Gastrocnemius medialis (tissue), 4 donors: ENCODE data around the gene PTDSS2. TPM values are rescaled to one million over a fixed set of nuclear protein-coding genes. Genes with fewer than 3 reads are reported as not detected.

Experiments
- ATAC-seq, 2 donors: fragments of 150-250 bp; one replicate each; pipeline ENCODE4 v1.9.1; 2016
- DNase-seq, 2 donors: peaks; one replicate each; pipeline ENCODE4 v3.0.0-alpha.2; 2019
- H3K27ac ChIP-seq, 4 donors: fragments of 200-600 bp; sonication (generic); 1 replicate in 1 of 4; 2 replicates in 3 of 4; pipeline ENCODE4 v1.5.1; 2016 to 2018; ENCODE audit warnings: mild to moderate bottlenecking in 2 of 4, moderate library complexity in 1 of 4
- H3K27me3 ChIP-seq, 3 donors: fragments of 200-600 bp; sonication (generic) in 2 of 3; 1 replicate in 1 of 3; 2 replicates in 2 of 3; pipeline versions ENCODE4 v1.5.1 to v1.6.0; 2016 to 2019; ENCODE audit warnings: mild to moderate bottlenecking in 1 of 3, moderate library complexity in 1 of 3
- H3K36me3 ChIP-seq, 2 donors: fragments of 200-600 bp; sonication (generic) in 1 of 2; one replicate each; pipeline ENCODE4 v1.5.1; 2017 to 2018
- H3K4me1 ChIP-seq, 2 donors: fragments of 200-600 bp; sonication (generic) in 1 of 2; one replicate each; pipeline ENCODE4 v1.5.1; 2016 to 2017; ENCODE audit warnings: mild to moderate bottlenecking in 2 of 2
- H3K4me3 ChIP-seq, 4 donors: fragments of 200-600 bp; sonication (generic) in 3 of 4; 1 replicate in 1 of 4; 2 replicates in 3 of 4; pipeline ENCODE4 v1.5.1; 2016 to 2019; ENCODE audit warnings: mild to moderate bottlenecking in 2 of 4
- H3K9me3 ChIP-seq, 3 donors: fragments of 200-600 bp; sonication (generic) in 2 of 3; 1 replicate in 1 of 3; 2 replicates in 2 of 3; pipeline ENCODE4 v1.5.1; 2016 to 2019
- POLR2A ChIP-seq, 2 donors: fragments of 450-650 bp; IDR thresholded peaks; one replicate each; pipeline ENCODE4 v1.6.1; 2017; ENCODE audit warnings: antibody characterized with exemption in 2 of 2, mild to moderate bottlenecking in 2 of 2, moderate library complexity in 2 of 2
- in situ Hi-C, 4 donors: fragments of 200-750 bp; cut with MboI; loops; one replicate each; pipeline versions ENCODE4 v1.15.0 to v1.8.0; 2017; ENCODE audit warnings: low sequenced_read_pairs in 4 of 4
- intact Hi-C: fragments of 100-400 bp; cut with DNase I; formaldehyde crosslinking; loops from one replicate; pipeline ENCODE4 v1.15.1; 2023; ENCODE audit warnings: low total_unique reads
- total RNA-seq, 4 donors: library from RNA; depleted of rRNA; stranded (reverse); fragments of >200 nt; gene quantifications; one replicate each; pipeline versions ENCODE4 v1.1.0 to v1.2.3, GENCODE V29; 2016
- TF ChIP-seq, protein P1 (sequence below), 5 experiments: fragments of 450-650 bp in 3 of 5; fragments of 200-600 bp in 2 of 5; sonication (generic) in 2 of 5; IDR thresholded peaks in 4 of 5; conservative IDR thresholded peaks in 1 of 5; 1 replicate in 4 of 5; 2 replicates in 1 of 5; pipeline ENCODE4 v1.5.1; 2016 to 2019; ENCODE audit warnings: antibody characterized with exemption in 5 of 5, mild to moderate bottlenecking in 3 of 5, moderate library complexity in 3 of 5

The PTDSS2 gene
- total RNA-seq, 4 donors from 2014 or later, result 21.7 to 31.5 (median 23.7) TPM

DNA sequence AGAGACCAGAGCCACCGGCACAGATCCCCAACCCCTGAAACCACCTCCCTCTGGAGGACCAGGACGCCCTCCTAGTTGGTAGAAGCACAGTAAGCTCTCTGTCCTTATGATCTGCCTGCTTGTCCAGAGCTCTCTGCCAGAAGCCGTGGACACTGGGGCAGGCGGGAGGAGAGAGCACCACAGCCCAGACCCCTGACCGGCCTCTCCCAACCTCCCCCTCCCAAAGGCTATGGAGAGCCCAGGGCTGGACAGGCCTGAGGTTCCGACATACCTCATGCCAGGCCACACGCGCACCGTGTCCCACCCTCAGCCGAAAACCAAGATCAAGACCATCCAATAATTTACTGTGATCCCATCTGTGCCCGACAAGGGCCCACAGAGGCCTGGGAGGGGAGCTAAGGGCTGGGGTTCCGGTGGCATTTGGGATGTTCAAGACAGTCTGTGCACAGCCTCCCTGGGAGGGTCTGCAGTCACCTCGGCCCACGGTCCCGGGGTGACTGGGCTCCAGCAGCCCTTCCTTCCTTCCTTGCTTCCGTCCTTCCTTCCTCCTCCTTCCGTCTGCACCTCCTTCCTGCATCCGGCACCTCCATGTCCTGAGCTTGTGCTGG, 81.9 kb downstream of the PTDSS2 start:
- intact Hi-C loops, result no loop called here
- peaks cover 18 to 31% of the 10 kb centered on the region in 2 donors for H3K4me1 ChIP-seq
- TF ChIP-seq POLR2A (IDR thresholded peaks at IDR 0.05), result no peak
- TF ChIP-seq, protein P1, sequence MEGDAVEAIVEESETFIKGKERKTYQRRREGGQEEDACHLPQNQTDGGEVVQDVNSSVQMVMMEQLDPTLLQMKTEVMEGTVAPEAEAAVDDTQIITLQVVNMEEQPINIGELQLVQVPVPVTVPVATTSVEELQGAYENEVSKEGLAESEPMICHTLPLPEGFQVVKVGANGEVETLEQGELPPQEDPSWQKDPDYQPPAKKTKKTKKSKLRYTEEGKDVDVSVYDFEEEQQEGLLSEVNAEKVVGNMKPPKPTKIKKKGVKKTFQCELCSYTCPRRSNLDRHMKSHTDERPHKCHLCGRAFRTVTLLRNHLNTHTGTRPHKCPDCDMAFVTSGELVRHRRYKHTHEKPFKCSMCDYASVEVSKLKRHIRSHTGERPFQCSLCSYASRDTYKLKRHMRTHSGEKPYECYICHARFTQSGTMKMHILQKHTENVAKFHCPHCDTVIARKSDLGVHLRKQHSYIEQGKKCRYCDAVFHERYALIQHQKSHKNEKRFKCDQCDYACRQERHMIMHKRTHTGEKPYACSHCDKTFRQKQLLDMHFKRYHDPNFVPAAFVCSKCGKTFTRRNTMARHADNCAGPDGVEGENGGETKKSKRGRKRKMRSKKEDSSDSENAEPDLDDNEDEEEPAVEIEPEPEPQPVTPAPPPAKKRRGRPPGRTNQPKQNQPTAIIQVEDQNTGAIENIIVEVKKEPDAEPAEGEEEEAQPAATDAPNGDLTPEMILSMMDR (IDR thresholded peaks at IDR 0.05 in 4 of 5, conservative IDR thresholded peaks at IDR 0.05 in 1 of 5), result no peak
- ATAC-seq, result no peak
- DNase-seq, result no peak
- peaks cover 0 to 21% of the 10 kb centered on the region in 2 donors for H3K36me3 ChIP-seq
- H3K4me3 ChIP-seq, result no peak overlapping the region
- in situ Hi-C loops, result no loop called here
- peaks cover 2 to 6% (median 2%) of the 10 kb centered on the region in 3 donors for H3K27me3 ChIP-seq
- H3K27ac ChIP-seq, result no peak overlapping the region
- no peaks in the 10 kb centered on the region for H3K9me3 ChIP-seq

DNA sequence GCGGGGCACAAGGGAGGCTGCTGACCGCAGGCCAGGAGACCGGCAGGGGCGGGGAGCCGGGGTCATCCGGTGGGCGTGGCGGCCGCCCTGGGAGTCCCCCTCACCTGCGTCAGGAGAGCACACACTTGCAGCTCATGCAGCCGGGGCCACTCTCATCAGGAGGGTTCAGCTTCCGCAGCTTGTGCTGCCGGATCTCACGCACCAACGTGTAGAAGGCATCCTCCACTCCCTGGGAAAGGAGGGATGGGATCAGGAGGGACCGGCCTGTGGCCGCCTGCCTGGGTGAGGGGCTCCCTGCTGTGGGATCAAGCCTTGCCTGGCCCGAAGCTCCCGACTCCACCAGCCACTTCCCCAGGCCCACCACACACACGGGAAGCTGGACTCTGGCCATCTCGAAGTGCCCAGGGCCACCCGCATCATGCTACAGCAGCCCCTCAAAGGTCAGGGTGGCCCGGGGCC, 82.5 kb downstream of the PTDSS2 start:
- intact Hi-C loops (no loop called here), in situ Hi-C loops (no loop called here)
- Histone ChIP-seq H3K4me3 (no peak overlapping the region), H3K9me3 (no peaks in the 10 kb centered on the region), H3K4me1 (peaks cover 23 to 36% of the 10 kb centered on the region in 2 donors), H3K27ac (no peak overlapping the region), H3K27me3 (peaks cover 7 to 11% (median 7%) of the 10 kb centered on the region in 3 donors), H3K36me3 (peaks cover 0 to 21% of the 10 kb centered on the region in 2 donors)
- TF ChIP-seq POLR2A (IDR thresholded peaks at IDR 0.05), result no peak
- TF ChIP-seq, protein P1 (IDR thresholded peaks at IDR 0.05 in 4 of 5, conservative IDR thresholded peaks at IDR 0.05 in 1 of 5), result no peak
- ATAC-seq (no peak), DNase-seq (peak in 1 of 2 donors; percentile 14)

DNA sequence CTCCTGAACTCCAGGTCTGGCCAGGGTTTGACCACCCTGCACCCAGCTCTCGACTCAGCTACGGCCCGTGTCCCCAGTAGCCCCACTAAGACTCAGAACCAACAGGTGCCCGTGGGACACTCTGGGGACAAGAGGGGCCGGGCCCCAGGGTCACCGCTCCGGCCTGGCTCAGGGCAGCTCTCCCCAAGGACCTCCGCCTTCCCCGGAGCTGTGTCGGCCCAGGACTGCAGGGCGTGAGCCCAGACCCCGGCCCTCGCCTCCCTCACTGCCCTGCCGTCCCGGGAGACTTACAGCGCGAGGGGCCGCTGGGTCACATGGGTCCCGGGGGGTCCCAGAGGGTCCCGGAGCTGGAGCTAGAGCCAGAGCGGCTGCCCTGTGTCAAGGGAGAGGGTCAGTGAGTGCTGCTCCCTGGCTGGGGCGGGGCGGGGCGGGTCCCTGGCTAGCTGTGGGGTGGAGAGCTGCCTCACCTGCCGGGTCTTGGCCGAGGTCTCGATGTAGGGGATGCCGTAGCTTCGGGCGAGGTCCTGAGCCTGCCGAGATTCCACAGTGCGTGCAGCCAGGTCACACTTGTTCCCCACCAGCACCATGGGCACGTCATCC, 83.0 kb downstream of the PTDSS2 start:
- Histone ChIP-seq H3K4me1 (peaks cover 25 to 40% of the 10 kb centered on the region in 2 donors), H3K9me3 (no peaks in the 10 kb centered on the region), H3K27me3 (peaks cover 12 to 17% (median 12%) of the 10 kb centered on the region in 3 donors), H3K36me3 (peaks cover 0 to 21% of the 10 kb centered on the region in 2 donors), H3K4me3 (no peak overlapping the region), H3K27ac (no peak overlapping the region)
- TF ChIP-seq, protein P1 (IDR thresholded peaks at IDR 0.05 in 4 of 5, conservative IDR thresholded peaks at IDR 0.05 in 1 of 5), result no peak
- no peak for TF ChIP-seq POLR2A (IDR thresholded peaks at IDR 0.05)
- DNase-seq, result no peak
- intact Hi-C loops (no loop called here), in situ Hi-C loops (no loop called here)
- no peak for ATAC-seq

- Histone ChIP-seq H3K4me3 (peak overlapping the region; percentile 75 to 80 (median 78)), H3K27me3 (peaks cover 15 to 22% (median 17%) of the 10 kb centered on the region in 3 donors), H3K27ac (peak overlapping the region; percentile 80 to 92 (median 90)), H3K9me3 (no peaks in the 10 kb centered on the region), H3K36me3 (peaks cover 0 to 21% of the 10 kb centered on the region in 2 donors), H3K4me1 (peaks cover 22 to 35% of the 10 kb centered on the region in 2 donors)
- ATAC-seq, result no peak
- TF ChIP-seq, protein P1 (IDR thresholded peaks at IDR 0.05 in 4 of 5, conservative IDR thresholded peaks at IDR 0.05 in 1 of 5), result no peak
- no peak for DNase-seq
- in situ Hi-C loops, result no loop called here
- intact Hi-C loops, result loop anchor here (2.0 kb wide), 4 partner anchors 15 to 43 kb away; partner anchors contain the start of genes PHRF1 and RNH1
Observed at GRCh38 chr11:533586-534395, 83.7 kb downstream of the PTDSS2 start.
